GM23338 (cell line): ENCODE results near the gene CALML5. TPM values are rescaled to one million over a fixed set of nuclear protein-coding genes. Genes with fewer than 3 reads are reported as not detected.
A peak's percentile ranks its signal among the peaks of the same experiment; 100 is the strongest.

Experiments
- ATAC-seq: fragments of 200-7000 bp; cut with Tn5 transposase; 3 replicates; pipeline ENCODE4 v1.9.1; 2020
- DNase-seq: peaks from one replicate; pipeline ENCODE4 v3.0.0-alpha.2; 2015; ENCODE audit warnings: low spot score
- H2AFZ ChIP-seq: fragments of 200-600 bp; sonication (generic); 2 replicates; pipeline ENCODE4 v1.8.0; 2016; ENCODE audit warnings: antibody characterized with exemption, mild to moderate bottlenecking, moderate library complexity
- H3F3A ChIP-seq: fragments of 200-600 bp; sonication (generic); replicated peaks from 2 replicates; pipeline ENCODE4 v1.8.0; 2017; ENCODE audit warnings: antibody characterized with exemption, mixed run types, low read depth
- H3K27ac ChIP-seq: fragments of 200-600 bp; sonication (generic); 2 replicates; pipeline ENCODE4 v1.6.1; 2016; ENCODE audit warnings: low read depth
- H3K27me3 ChIP-seq: fragments of 200-600 bp; sonication (generic); 2 replicates; pipeline ENCODE4 v1.8.0; 2016; ENCODE audit warnings: mild to moderate bottlenecking, mixed run types, moderate library complexity; ENCODE audit not compliant: insufficient read depth
- H3K36me3 ChIP-seq: fragments of 200-600 bp; sonication (generic); 2 replicates; pipeline ENCODE4 v1.8.0; 2016; ENCODE audit warnings: mild to moderate bottlenecking; ENCODE audit not compliant: insufficient read depth
- H3K4me1 ChIP-seq: fragments of 200-600 bp; sonication (generic); 2 replicates; pipeline ENCODE4 v1.8.0; 2016; ENCODE audit warnings: mild to moderate bottlenecking, moderate library complexity; ENCODE audit not compliant: insufficient read depth
- H3K4me2 ChIP-seq: fragments of 200-600 bp; sonication (generic); 2 replicates; pipeline ENCODE4 v1.7.1; 2017; ENCODE audit warnings: mixed run types
- H3K4me3 ChIP-seq: fragments of 200-600 bp; sonication (generic); 2 replicates; pipeline ENCODE4 v1.6.1; 2016; ENCODE audit warnings: mixed run types
- H3K79me2 ChIP-seq: fragments of 200-600 bp; sonication (generic); replicated peaks from 2 replicates; pipeline ENCODE4 v1.8.0; 2017; ENCODE audit warnings: mild to moderate bottlenecking; ENCODE audit not compliant: insufficient read depth
- H3K9me2 ChIP-seq: fragments of 200-600 bp; sonication (generic); 2 replicates; pipeline ENCODE4 v1.8.0; 2017; ENCODE audit not compliant: insufficient read depth
- H4K20me1 ChIP-seq: fragments of 200-600 bp; sonication (generic); replicated peaks from 2 replicates; pipeline ENCODE4 v1.8.0; 2017; ENCODE audit warnings: mild to moderate bottlenecking; ENCODE audit not compliant: insufficient read depth
- H3K27ac Mint-ChIP-seq: 2 replicates; pipeline ENCODE4 v1.8.0; 2020; ENCODE audit warnings: inconsistent platforms, mild to moderate bottlenecking, moderate library complexity, mixed read lengths
- H3K27me3 Mint-ChIP-seq: 3 replicates; pipeline ENCODE4 v1.8.0; 2022; ENCODE audit warnings: low read depth, mild to moderate bottlenecking, moderate library complexity, mixed read lengths, inconsistent platforms; ENCODE audit not compliant: insufficient read depth, poor library complexity
- H3K36me3 Mint-ChIP-seq: 3 replicates; pipeline ENCODE4 v1.8.0; 2021; ENCODE audit warnings: low read depth, mild to moderate bottlenecking, inconsistent platforms, moderate library complexity, mixed read lengths
- H3K4me1 Mint-ChIP-seq: 3 replicates; pipeline ENCODE4 v1.8.0; 2020; ENCODE audit warnings: mild to moderate bottlenecking, inconsistent platforms, mixed read lengths
- H3K4me3 Mint-ChIP-seq: 3 replicates; pipeline ENCODE4 v1.8.0; 2021; ENCODE audit warnings: moderate library complexity, mild to moderate bottlenecking, inconsistent platforms, mixed read lengths
- H3K9me3 Mint-ChIP-seq: 3 replicates; pipeline ENCODE4 v1.8.0; 2020; ENCODE audit warnings: moderate library complexity, mild to moderate bottlenecking, inconsistent platforms, mixed read lengths
- CTCF ChIP-seq, 2 experiments: fragments of 200-600 bp in 1 of 2; sonication (generic) in 1 of 2; conservative IDR thresholded peaks; 2 replicates each; pipeline versions ENCODE4 v1.5.1 to v1.6.1; 2016 to 2017; ENCODE audit warnings: antibody characterized with exemption in 2 of 2, low read depth in 2 of 2, mild to moderate bottlenecking in 2 of 2, moderate library complexity in 1 of 2
- EZH2 ChIP-seq: fragments of 200-600 bp; sonication (generic); IDR thresholded peaks from one replicate; pipeline ENCODE4 v1.8.0; 2017; ENCODE audit warnings: antibody characterized with exemption, mild to moderate bottlenecking, low read depth; ENCODE audit not compliant: unreplicated experiment
- EZH2phosphoT487 ChIP-seq: fragments of 200-600 bp; sonication (generic); IDR thresholded peaks from one replicate; pipeline ENCODE4 v1.8.1; 2018; ENCODE audit warnings: antibody characterized with exemption; ENCODE audit not compliant: unreplicated experiment
- POLR2AphosphoS5 ChIP-seq: IDR thresholded peaks from 2 replicates; pipeline ENCODE4 v1.6.1; 2016; ENCODE audit warnings: antibody characterized with exemption, low read depth
- REST ChIP-seq: IDR thresholded peaks from one replicate; pipeline ENCODE4 v1.6.1; 2018; ENCODE audit warnings: antibody characterized with exemption; ENCODE audit not compliant: unreplicated experiment
- ZNF331 ChIP-seq: fragments of 250-450 bp; sonication (Bioruptor Pico); IDR thresholded peaks from 2 replicates; pipeline ENCODE4 v1.5.0; 2020; ENCODE audit warnings: low read depth, mild to moderate bottlenecking, moderate library complexity
- ZNF462 ChIP-seq: fragments of 250-450 bp; sonication (Bioruptor Pico); IDR thresholded peaks from 2 replicates; pipeline ENCODE4 v1.5.0; 2020; ENCODE audit warnings: mild to moderate bottlenecking, moderate library complexity
- polyA plus RNA-seq: library from polyadenylated mRNA; unstranded; fragments of >200 nt; fragmentation: Nextera tagmentation; extraction: Ambion mirVana; gene quantifications from 2 replicates; pipeline ENCODE4 v1.2.1, GENCODE V29; 2016
- total RNA-seq: library from RNA; depleted of rRNA; stranded (reverse); fragments of >200 nt; shearing (Covaris generic); gene quantifications from 2 replicates; pipeline ENCODE4 v1.2.3, GENCODE V29; 2014

The CALML5 gene
- total and polyA plus RNA-seq, 2 experiments from 2014 or later, result 0.40 TPM; not detected in 1

DNA sequence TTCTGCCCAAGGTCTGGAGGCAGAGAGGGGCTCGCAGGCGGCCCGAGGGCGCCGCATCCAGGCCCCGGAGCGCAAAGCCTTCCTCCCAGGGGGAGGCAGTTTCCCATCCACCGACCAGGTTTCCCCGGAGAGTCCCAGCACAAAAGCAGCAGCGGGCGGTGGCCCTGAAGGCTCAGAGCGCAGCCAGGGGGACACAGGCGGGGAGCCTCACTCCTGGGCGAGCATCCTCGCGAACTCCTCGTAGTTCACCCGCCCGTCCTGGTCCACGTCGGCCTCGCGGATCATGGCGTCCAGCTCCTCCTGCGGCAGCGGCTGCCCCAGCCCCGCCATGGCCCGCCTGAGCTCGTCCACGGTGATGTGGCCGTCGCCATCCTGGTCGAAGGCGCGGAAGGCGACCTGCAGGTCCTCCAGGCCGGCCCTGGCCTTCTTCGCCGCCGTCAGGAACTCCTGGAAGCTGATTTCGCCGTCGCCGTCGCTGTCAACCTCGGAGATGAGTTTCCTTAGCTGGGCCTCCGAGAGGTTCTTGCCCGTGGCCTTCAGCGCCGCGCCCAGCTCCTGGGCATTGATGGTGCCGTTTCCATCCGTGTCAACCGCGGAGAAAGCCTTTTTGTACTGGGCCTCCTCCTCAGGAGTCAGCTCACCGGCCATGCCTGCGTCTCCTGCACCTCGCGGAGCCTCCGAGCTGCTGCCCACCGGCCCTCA is 428 bp downstream of the CALML5 start:
- no peaks in the 10 kb centered on the region for H3K9me3 Mint-ChIP-seq
- no peak overlapping the region for H3K4me3 Mint-ChIP-seq
- no peak overlapping the region for H3K4me3 ChIP-seq
- no peaks in the 10 kb centered on the region for H3K9me2 ChIP-seq
- peaks cover 14% of the 10 kb centered on the region for H3K4me1 Mint-ChIP-seq
- no peak overlapping the region for H3K4me2 ChIP-seq
- H3K27ac Mint-ChIP-seq, result no peak overlapping the region
- no peaks in the 10 kb centered on the region for H3K27me3 ChIP-seq
- DNase-seq (peak; percentile 27), ATAC-seq (peak; percentile 25; the same call in 2 of the 3 replicates)
- H2AFZ ChIP-seq, result peak overlapping the region; percentile 38; the same call in 1 of the 2 replicates
- no peak overlapping the region for H3K27ac ChIP-seq
- TF ChIP-seq EZH2, result no peak
- no peak for TF ChIP-seq ZNF331 (CRISPR knock-in tag)
- TF ChIP-seq POLR2AphosphoS5, result no peak
- H3K4me1 ChIP-seq, result no peaks in the 10 kb centered on the region
- no peaks in the 10 kb centered on the region for H3K36me3 Mint-ChIP-seq
- peaks cover 3% of the 10 kb centered on the region for H3K27me3 Mint-ChIP-seq
- H3K36me3 ChIP-seq, result no peaks in the 10 kb centered on the region
- no peaks in the 10 kb centered on the region for H3K79me2 ChIP-seq
- H4K20me1 ChIP-seq, result no peaks in the 10 kb centered on the region
- no peaks in the 10 kb centered on the region for H3F3A ChIP-seq

- ATAC-seq (no peak; the same call in 2 of the 3 replicates), DNase-seq (no peak)
- H2AFZ ChIP-seq, result peak overlapping the region; percentile 38; the same call in 1 of the 2 replicates
- no peak overlapping the region for H3K27ac Mint-ChIP-seq
- H3K79me2 ChIP-seq, result no peaks in the 10 kb centered on the region
- no peaks in the 10 kb centered on the region for H3K36me3 ChIP-seq
- peaks cover 4% of the 10 kb centered on the region for H3K27me3 Mint-ChIP-seq
- H3K4me2 ChIP-seq, result no peak overlapping the region
- H3K9me2 ChIP-seq, result no peaks in the 10 kb centered on the region
- no peaks in the 10 kb centered on the region; the same call in 2 of the 3 replicates for H3K36me3 Mint-ChIP-seq
- H3K4me1 Mint-ChIP-seq, result peaks cover 9% of the 10 kb centered on the region
- no peak for TF ChIP-seq POLR2AphosphoS5
- TF ChIP-seq CTCF (conservative IDR thresholded peaks at IDR 0.05; ENCODE audit: low read depth in 2 of 2), result no peak
- no peak for TF ChIP-seq EZH2phosphoT487
- TF ChIP-seq ZNF462 (CRISPR knock-in tag), result no peak
- TF ChIP-seq REST, result no peak
- no peak overlapping the region for H3K4me3 ChIP-seq
- H4K20me1 ChIP-seq, result no peaks in the 10 kb centered on the region
- H3F3A ChIP-seq, result no peaks in the 10 kb centered on the region
- no peaks in the 10 kb centered on the region for H3K27me3 ChIP-seq
- no peak overlapping the region for H3K27ac ChIP-seq
- H3K9me3 Mint-ChIP-seq, result no peaks in the 10 kb centered on the region
- H3K4me1 ChIP-seq, result no peaks in the 10 kb centered on the region
- no peak overlapping the region for H3K4me3 Mint-ChIP-seq
These were observed 1.2 kb downstream of the CALML5 start for GRCh38 chr10:5497948-5498730.
